NOMO-1 (cell line): Measurements from ENCODE around the gene DENND4A.

Source experiments
- DNase-seq, 2 experiments: peaks; one replicate each; lab custom pipeline; 2025; ENCODE audit not compliant: unreplicated experiment in 2 of 2; lab: John Stamatoyannopoulos, UW

Gene DENND4A

GRCh38 chr15:65792138-65792987 is at the start of gene DENND4A:
TSS of gene DENND4A (minus strand) at chr15:65792293. CDS start at chr15:65756450, 35,843 bp downstream.
- DNase-seq, result peak; percentile 97 to 99

GRCh38 chr15:65841121-65841930 is 49.2 kb upstream of the DENND4A start:
- peak in 1 of 2 experiments; percentile 7 for DNase-seq

- no peak for DNase-seq
Observed at GRCh38 chr15:65839985-65840384, 47.9 kb upstream of the DENND4A start.

DNA sequence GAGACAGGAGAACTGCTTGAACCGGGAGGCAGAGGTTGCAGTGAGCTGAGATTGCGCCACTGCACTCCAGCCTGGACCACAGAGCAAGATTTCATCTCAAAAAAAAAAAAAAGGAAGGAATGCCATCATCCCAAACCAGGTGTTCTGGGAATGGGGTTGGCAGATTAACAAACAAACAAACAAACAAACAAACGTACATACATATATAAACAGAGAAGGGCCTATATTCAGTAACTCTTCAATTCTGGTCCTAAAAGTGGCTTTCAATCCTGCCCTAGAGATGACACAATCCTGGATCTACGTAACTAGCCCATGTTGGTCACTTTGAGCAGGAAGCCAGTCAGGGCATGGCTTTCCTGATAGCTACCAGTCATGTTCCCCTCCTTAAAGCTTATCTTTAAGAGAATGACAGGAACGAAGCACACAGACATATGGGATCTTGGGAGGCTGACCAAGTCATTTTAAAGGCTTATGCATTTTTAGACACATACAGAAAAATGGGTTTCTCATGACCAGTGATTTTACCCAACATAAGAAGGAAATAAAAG is 47.3 kb upstream of the DENND4A start:
- no peak for DNase-seq

DNA sequence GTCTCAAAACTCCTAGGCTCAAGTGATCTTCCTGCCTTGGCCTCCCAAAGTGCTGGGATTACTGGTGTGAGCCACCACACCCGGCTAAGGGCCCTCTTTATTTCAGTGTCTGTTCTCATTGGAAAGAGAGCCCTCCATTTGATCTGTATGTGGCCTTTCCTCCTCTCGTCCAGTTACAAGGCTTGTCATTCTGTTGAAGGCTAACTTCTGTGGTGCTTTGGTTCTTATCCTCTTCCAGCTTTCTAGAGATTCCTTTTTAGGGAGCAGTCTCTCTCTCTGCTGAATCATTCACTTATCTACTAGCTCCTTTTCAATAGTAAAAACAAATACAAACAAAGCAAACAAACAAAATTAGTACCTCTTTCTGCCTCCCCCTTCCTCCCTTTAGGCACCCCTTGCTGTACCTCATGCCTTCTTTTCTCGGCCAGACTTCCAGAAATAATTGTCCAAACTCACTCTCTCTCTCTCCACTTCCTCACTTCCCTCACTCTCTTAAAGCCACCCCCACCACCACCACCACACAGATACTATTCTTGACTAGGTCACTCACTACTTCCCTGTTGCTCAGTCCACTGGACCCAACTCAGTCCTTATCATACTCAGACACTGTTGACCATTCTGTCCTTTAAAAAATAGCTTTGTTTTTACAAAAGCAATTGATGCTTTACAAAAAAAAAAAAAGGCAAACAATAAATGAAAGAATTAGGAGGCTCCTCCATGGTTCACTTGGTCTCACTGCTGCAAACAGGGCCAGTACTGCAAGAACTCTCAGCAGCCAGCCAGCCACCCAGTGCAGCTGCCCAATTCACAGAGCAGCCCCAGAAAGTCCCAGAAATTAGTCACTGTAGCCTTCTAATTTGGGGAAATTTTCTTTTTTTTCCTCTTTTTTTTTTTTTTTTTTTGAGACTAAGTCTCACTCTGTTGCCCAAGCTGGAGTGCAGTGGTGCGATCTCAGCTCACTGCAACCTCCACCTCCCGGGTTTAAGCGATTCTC is 45.5 kb upstream of the DENND4A start:
- peak; percentile 41 to 72 for DNase-seq

GRCh38 chr15:65836665-65837064 is 44.6 kb upstream of the DENND4A start:
- no peak for DNase-seq

DNA sequence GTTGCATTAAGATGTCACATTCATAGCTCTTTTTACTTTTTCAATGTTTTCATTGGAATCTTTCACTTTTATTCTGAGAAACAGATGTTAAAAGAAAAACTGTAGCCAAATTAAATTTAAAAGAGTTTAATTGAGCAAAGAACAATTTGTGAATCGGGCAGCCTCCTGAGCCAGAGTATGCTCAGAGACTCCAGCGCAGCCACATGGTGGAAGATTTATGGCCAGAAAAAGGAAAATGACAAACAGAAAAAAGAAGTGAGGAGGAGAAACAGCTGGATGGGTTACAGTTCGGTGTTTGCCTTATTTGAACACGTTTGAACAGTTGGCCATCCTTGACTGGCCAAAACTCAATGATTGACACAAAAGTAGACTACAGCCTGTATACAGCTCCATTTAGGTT is 43.4 kb upstream of the DENND4A start:
- DNase-seq, result no peak

DNA sequence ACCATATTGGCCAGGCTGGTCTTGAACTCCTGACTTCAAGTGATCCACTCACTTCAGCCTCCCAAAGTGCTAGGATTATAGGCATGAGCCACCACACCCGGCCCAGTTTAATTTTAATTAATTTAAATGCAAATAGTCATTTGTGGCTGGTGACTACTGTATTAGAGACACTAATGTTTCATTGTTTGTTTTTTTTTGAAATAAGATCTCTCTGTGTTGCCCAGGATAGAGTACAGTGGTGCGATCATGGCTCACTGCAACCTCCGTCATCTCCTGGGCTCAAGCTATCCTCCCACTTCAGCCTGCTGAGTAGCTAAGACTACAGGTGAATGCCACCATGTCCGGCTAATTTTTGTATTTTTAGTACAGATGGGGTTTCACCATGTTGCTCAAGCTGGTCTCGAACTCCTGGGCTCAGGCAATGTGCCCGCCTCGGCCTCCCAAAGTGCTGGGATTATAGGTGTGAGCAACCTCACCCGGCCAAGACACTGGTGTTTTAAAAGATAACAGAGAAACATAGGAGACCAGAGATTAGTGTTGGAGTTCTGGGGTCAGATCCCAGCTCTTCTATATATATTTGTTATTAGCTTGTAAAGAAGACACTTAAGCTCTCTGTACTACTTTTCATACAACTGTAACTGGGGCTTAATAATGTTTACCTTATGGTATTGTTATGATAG is 42.6 kb upstream of the DENND4A start:
- DNase-seq, result no peak

GRCh38 chr15:65833501-65834205 is 41.6 kb upstream of the DENND4A start:
- no peak for DNase-seq

GRCh38 chr15:65832549-65833364 is 40.7 kb upstream of the DENND4A start:
- peak; percentile 82 to 84 for DNase-seq

GRCh38 chr15:65829130-65829764 is 37.2 kb upstream of the DENND4A start:
- peak in 1 of 2 experiments; percentile 11 for DNase-seq

- DNase-seq, result no peak
Observed at GRCh38 chr15:65828585-65828984, 36.5 kb upstream of the DENND4A start.

- peak in 1 of 2 experiments; percentile 10 for DNase-seq
Observed at GRCh38 chr15:65827065-65827464, 35.0 kb upstream of the DENND4A start.

- DNase-seq, result no peak
Observed at GRCh38 chr15:65824941-65825544, 33.0 kb upstream of the DENND4A start.

GRCh38 chr15:65824031-65824743 is 32.1 kb upstream of the DENND4A start:
- DNase-seq, result peak in 1 of 2 experiments; percentile 29

DNA sequence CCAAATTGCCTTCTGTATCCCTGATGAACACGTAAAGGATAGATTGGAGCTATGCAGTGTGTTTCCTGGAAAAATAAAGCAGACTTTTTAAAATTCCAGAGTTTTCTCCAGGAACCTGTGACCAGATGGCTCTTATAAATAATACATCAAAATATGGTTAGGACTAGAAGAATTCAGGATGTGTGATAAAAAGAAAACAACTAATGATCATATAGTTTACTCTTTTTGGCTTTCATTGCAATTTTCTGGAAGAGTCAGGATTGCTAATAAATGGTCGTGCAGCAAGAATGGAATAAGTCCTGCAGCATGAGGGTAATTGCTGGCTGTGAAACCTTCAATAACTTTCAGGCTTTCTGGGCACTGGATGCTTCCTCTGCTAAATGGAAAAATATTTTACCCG is 30.2 kb upstream of the DENND4A start:
- no peak for DNase-seq

- DNase-seq, result no peak
Observed at GRCh38 chr15:65821070-65821469, 29.0 kb upstream of the DENND4A start.
